WTC11 (cell line): Measurements from ENCODE around the gene RPTOR. TPM values are rescaled to one million over a fixed set of nuclear protein-coding genes. Genes with fewer than 3 reads are reported as not detected.

Experiments
- ATAC-seq: fragments of 200-7000 bp; cut with Tn5 transposase; 2 replicates; pipeline ENCODE4 v1.10.0; 2021; ENCODE audit warnings: mild to moderate bottlenecking, moderate library complexity
- CTCF ChIA-PET: fragments of 300-600 bp; sonication (Branson Sonifier 250); formaldehyde crosslinking; loops from one replicate; lab custom pipeline; 2021; ENCODE audit warnings: antibody characterized with exemption; lab: Charles Lee
- POLR2A ChIA-PET: fragments of 350-600 bp; sonication (Branson Sonifier 250); formaldehyde crosslinking; loops from one replicate; lab custom pipeline; 2021; ENCODE audit warnings: antibody characterized with exemption; lab: Charles Lee
- DNase-seq: peaks from one replicate; pipeline ENCODE4 v3.0.0; 2021; ENCODE audit warnings: low spot score
- H3K27ac Mint-ChIP-seq: 2 replicates; pipeline ENCODE4 v1.8.0; 2021; ENCODE audit warnings: mixed read lengths
- H3K27me3 Mint-ChIP-seq: 2 replicates; pipeline ENCODE4 v1.8.0; 2021; ENCODE audit warnings: low read depth, mild to moderate bottlenecking, moderate library complexity, mixed read lengths
- H3K36me3 Mint-ChIP-seq: 2 replicates; pipeline ENCODE4 v1.8.0; 2021; ENCODE audit warnings: mixed read lengths
- H3K4me1 Mint-ChIP-seq: 2 replicates; pipeline ENCODE4 v1.8.0; 2022; ENCODE audit warnings: mixed read lengths
- H3K4me3 Mint-ChIP-seq: 2 replicates; pipeline ENCODE4 v1.8.0; 2021; ENCODE audit warnings: mild to moderate bottlenecking, moderate library complexity, mixed read lengths
- H3K9me3 Mint-ChIP-seq: 2 replicates; pipeline ENCODE4 v1.8.0; 2021; ENCODE audit warnings: mixed read lengths
- CREM ChIP-seq: sonication (generic); formaldehyde crosslinking; IDR thresholded peaks from 2 replicates; pipeline ENCODE4 v1.8.1; 2022; ENCODE audit warnings: mild to moderate bottlenecking, missing genetic modification reagents, moderate library complexity
- KAT7 ChIP-seq: sonication (generic); formaldehyde crosslinking; IDR thresholded peaks from 2 replicates; pipeline ENCODE4 v1.8.1; 2023; ENCODE audit warnings: missing genetic modification reagents, mild to moderate bottlenecking, borderline replicate concordance
- NFE2L1 ChIP-seq: sonication (generic); formaldehyde crosslinking; IDR thresholded peaks from 2 replicates; pipeline ENCODE4 v1.8.1; 2023; ENCODE audit warnings: missing genetic modification reagents
- RELA ChIP-seq: sonication (generic); formaldehyde crosslinking; IDR thresholded peaks from 2 replicates; pipeline ENCODE4 v1.8.1; 2022; ENCODE audit warnings: missing genetic modification reagents, mild to moderate bottlenecking, borderline replicate concordance
- SMAD3 ChIP-seq: sonication (generic); formaldehyde crosslinking; IDR thresholded peaks from 2 replicates; pipeline ENCODE4 v1.8.0; 2022; ENCODE audit warnings: missing genetic modification reagents, mild to moderate bottlenecking, borderline replicate concordance
- ZNF232 ChIP-seq: sonication (generic); formaldehyde crosslinking; IDR thresholded peaks from 2 replicates; pipeline ENCODE4 v1.8.0; 2022; ENCODE audit warnings: mild to moderate bottlenecking, missing genetic modification reagents
- ZNF263 ChIP-seq: sonication (generic); formaldehyde crosslinking; IDR thresholded peaks from 2 replicates; pipeline ENCODE4 v1.8.1; 2022; ENCODE audit warnings: low read depth, mild to moderate bottlenecking, moderate library complexity, missing genetic modification reagents
- total RNA-seq: library from RNA; stranded (reverse); gene quantifications from 3 replicates; pipeline ENCODE4 v1.2.3, GENCODE V29; 2021
- TF ChIP-seq, protein P1 (sequence below): sonication (generic); formaldehyde crosslinking; IDR thresholded peaks from 2 replicates; pipeline ENCODE4 v1.8.1; 2023; ENCODE audit warnings: mild to moderate bottlenecking, missing genetic modification reagents
- TF ChIP-seq, protein P2 (sequence below): sonication (generic); formaldehyde crosslinking; IDR thresholded peaks from 2 replicates; pipeline ENCODE4 v1.8.1; 2023; ENCODE audit warnings: mild to moderate bottlenecking, moderate library complexity, missing genetic modification reagents
- TF ChIP-seq, protein P3 (sequence below): sonication (generic); formaldehyde crosslinking; IDR thresholded peaks from 2 replicates; pipeline ENCODE4 v1.8.0; 2023; ENCODE audit warnings: mild to moderate bottlenecking, missing genetic modification reagents
- TF ChIP-seq, protein P4 (sequence below): sonication (generic); formaldehyde crosslinking; IDR thresholded peaks from 2 replicates; pipeline ENCODE4 v1.8.0; 2022; ENCODE audit warnings: mild to moderate bottlenecking, missing genetic modification reagents
- TF ChIP-seq, protein P5 (sequence below): sonication (generic); formaldehyde crosslinking; IDR thresholded peaks from 2 replicates; pipeline ENCODE4 v1.8.1; 2022; ENCODE audit warnings: mild to moderate bottlenecking, missing genetic modification reagents, moderate library complexity, borderline replicate concordance
- TF ChIP-seq, protein P6 (sequence below): sonication (generic); formaldehyde crosslinking; IDR thresholded peaks from 2 replicates; pipeline ENCODE4 v1.8.1; 2022; ENCODE audit warnings: low read depth, missing genetic modification reagents, borderline replicate concordance

Gene RPTOR
- total RNA-seq, 1 experiment from 2014 or later: 41.0 TPM

DNA sequence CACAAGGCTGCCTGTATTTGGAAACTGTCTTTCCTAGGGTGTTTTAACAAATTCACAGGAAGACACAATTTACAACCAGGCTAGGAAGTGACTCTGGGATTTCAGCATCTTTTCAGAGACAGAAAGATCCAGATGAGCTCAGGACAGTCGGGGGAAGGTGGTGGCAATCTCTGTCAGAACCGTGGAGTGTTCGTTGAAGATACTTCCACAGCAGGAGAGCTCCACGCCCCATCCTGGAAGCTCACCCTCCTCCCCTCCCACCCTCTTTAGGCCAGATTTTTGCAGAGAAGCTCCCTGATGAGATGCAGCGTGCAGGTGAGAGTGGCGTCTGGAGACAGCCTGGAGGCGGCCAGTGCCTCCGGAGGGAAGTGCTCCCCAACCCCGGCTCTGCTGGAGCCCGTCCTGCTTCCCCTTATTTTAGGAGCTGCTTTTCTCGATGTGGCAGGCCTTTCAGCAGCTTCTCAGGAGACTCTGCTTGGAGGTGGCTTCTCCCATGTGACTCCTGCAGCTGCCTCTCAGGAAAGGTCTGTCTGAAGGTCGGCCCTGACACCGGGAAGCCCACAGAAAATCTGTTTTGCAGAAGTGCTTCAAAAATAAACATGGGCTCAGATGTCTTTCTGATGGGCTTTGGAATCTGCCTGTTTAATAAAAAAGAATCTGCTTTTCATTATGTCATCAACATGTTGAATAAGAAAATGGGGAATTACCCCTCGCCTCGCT is 260.6 kb downstream of the RPTOR start:
- Mint-ChIP-seq H3K27ac (peak overlapping the region; percentile 51; the same call in 1 of the 2 replicates), H3K9me3 (peaks cover 21% of the 10 kb centered on the region), H3K27me3 (no peaks in the 10 kb centered on the region; the same call in 1 of the 2 replicates), H3K36me3 (peaks cover 26% of the 10 kb centered on the region), H3K4me3 (no peak overlapping the region), H3K4me1 (peaks cover 17% of the 10 kb centered on the region)
- CTCF ChIA-PET: interaction anchor here (1.7 kb wide), 1 partner anchor 94 kb away, joined by 9 read pairs; no protein-coding TSS in a partner anchor
- TF ChIP-seq ZNF263 (CRISPR knock-in tag): 0 out of 2 replicates have a peak, but pooled peaks have one; percentile 39
- TF ChIP-seq, protein P1, sequence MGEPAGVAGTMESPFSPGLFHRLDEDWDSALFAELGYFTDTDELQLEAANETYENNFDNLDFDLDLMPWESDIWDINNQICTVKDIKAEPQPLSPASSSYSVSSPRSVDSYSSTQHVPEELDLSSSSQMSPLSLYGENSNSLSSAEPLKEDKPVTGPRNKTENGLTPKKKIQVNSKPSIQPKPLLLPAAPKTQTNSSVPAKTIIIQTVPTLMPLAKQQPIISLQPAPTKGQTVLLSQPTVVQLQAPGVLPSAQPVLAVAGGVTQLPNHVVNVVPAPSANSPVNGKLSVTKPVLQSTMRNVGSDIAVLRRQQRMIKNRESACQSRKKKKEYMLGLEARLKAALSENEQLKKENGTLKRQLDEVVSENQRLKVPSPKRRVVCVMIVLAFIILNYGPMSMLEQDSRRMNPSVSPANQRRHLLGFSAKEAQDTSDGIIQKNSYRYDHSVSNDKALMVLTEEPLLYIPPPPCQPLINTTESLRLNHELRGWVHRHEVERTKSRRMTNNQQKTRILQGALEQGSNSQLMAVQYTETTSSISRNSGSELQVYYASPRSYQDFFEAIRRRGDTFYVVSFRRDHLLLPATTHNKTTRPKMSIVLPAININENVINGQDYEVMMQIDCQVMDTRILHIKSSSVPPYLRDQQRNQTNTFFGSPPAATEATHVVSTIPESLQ: no peak
- ATAC-seq (peak; percentile 47), DNase-seq (no peak)
- POLR2A ChIA-PET: interaction anchor here (1.2 kb wide), 1 partner anchor 10 kb away, joined by 3 read pairs; no protein-coding TSS in a partner anchor

DNA sequence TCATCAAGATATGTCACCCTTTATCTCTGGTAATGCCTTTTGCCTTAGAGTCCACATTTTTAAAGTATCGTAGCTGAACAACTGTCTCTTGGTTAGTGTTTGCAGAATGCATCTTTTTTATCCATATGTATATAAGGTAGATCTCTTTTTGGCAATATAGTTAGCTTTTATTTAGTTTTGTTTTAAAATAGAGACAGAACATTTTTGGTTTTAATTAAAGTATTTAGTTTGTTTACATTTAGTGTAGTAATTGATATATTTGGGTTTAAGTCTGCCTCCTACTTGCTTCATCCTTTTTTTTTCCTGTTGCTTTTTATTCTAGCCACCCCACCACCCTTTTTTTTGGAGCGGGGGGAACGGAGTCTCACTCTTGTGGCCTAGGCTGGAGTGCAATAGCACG is 262.4 kb downstream of the RPTOR start:
- Mint-ChIP-seq H3K9me3 (peaks cover 21% of the 10 kb centered on the region), H3K27ac (no peak overlapping the region), H3K4me3 (no peak overlapping the region), H3K4me1 (peaks cover 17% of the 10 kb centered on the region), H3K36me3 (peaks cover 26% of the 10 kb centered on the region), H3K27me3 (no peaks in the 10 kb centered on the region; the same call in 1 of the 2 replicates)
- CTCF ChIA-PET: no interaction called here
- POLR2A ChIA-PET: no interaction called here
- DNase-seq (no peak), ATAC-seq (no peak)
- TF ChIP-seq, protein P2, sequence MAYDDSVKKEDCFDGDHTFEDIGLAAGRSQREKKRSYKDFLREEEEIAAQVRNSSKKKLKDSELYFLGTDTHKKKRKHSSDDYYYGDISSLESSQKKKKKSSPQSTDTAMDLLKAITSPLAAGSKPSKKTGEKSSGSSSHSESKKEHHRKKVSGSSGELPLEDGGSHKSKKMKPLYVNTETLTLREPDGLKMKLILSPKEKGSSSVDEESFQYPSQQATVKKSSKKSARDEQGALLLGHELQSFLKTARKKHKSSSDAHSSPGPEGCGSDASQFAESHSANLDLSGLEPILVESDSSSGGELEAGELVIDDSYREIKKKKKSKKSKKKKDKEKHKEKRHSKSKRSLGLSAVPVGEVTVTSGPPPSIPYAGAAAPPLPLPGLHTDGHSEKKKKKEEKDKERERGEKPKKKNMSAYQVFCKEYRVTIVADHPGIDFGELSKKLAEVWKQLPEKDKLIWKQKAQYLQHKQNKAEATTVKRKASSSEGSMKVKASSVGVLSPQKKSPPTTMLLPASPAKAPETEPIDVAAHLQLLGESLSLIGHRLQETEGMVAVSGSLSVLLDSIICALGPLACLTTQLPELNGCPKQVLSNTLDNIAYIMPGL (CRISPR knock-in tag): no peak
- TF ChIP-seq, protein P3, sequence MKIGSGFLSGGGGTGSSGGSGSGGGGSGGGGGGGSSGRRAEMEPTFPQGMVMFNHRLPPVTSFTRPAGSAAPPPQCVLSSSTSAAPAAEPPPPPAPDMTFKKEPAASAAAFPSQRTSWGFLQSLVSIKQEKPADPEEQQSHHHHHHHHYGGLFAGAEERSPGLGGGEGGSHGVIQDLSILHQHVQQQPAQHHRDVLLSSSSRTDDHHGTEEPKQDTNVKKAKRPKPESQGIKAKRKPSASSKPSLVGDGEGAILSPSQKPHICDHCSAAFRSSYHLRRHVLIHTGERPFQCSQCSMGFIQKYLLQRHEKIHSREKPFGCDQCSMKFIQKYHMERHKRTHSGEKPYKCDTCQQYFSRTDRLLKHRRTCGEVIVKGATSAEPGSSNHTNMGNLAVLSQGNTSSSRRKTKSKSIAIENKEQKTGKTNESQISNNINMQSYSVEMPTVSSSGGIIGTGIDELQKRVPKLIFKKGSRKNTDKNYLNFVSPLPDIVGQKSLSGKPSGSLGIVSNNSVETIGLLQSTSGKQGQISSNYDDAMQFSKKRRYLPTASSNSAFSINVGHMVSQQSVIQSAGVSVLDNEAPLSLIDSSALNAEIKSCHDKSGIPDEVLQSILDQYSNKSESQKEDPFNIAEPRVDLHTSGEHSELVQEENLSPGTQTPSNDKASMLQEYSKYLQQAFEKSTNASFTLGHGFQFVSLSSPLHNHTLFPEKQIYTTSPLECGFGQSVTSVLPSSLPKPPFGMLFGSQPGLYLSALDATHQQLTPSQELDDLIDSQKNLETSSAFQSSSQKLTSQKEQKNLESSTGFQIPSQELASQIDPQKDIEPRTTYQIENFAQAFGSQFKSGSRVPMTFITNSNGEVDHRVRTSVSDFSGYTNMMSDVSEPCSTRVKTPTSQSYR (CRISPR knock-in tag): no peak
- TF ChIP-seq, protein P4, sequence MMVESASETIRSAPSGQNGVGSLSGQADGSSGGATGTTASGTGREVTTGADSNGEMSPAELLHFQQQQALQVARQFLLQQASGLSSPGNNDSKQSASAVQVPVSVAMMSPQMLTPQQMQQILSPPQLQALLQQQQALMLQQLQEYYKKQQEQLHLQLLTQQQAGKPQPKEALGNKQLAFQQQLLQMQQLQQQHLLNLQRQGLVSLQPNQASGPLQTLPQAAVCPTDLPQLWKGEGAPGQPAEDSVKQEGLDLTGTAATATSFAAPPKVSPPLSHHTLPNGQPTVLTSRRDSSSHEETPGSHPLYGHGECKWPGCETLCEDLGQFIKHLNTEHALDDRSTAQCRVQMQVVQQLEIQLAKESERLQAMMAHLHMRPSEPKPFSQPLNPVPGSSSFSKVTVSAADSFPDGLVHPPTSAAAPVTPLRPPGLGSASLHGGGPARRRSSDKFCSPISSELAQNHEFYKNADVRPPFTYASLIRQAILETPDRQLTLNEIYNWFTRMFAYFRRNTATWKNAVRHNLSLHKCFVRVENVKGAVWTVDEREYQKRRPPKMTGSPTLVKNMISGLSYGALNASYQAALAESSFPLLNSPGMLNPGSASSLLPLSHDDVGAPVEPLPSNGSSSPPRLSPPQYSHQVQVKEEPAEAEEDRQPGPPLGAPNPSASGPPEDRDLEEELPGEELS (CRISPR knock-in tag): no peak
- TF ChIP-seq SMAD3 (no peak), KAT7 (CRISPR knock-in tag) (no peak), NFE2L1 (CRISPR knock-in tag) (no peak), RELA (CRISPR knock-in tag) (no peak), ZNF232 (CRISPR knock-in tag) (no peak), CREM (CRISPR knock-in tag) (no peak)
- TF ChIP-seq, protein P5, sequence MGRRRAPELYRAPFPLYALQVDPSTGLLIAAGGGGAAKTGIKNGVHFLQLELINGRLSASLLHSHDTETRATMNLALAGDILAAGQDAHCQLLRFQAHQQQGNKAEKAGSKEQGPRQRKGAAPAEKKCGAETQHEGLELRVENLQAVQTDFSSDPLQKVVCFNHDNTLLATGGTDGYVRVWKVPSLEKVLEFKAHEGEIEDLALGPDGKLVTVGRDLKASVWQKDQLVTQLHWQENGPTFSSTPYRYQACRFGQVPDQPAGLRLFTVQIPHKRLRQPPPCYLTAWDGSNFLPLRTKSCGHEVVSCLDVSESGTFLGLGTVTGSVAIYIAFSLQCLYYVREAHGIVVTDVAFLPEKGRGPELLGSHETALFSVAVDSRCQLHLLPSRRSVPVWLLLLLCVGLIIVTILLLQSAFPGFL (CRISPR knock-in tag): no peak
- TF ChIP-seq, protein P6, sequence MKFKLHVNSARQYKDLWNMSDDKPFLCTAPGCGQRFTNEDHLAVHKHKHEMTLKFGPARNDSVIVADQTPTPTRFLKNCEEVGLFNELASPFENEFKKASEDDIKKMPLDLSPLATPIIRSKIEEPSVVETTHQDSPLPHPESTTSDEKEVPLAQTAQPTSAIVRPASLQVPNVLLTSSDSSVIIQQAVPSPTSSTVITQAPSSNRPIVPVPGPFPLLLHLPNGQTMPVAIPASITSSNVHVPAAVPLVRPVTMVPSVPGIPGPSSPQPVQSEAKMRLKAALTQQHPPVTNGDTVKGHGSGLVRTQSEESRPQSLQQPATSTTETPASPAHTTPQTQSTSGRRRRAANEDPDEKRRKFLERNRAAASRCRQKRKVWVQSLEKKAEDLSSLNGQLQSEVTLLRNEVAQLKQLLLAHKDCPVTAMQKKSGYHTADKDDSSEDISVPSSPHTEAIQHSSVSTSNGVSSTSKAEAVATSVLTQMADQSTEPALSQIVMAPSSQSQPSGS: no peak
